HepG2 (cell line): Measurements from ENCODE around the gene TCP11L1. TPM values are rescaled to one million over a fixed set of nuclear protein-coding genes. Genes with fewer than 3 reads are reported as not detected.
A peak's percentile ranks its signal among the peaks of the same experiment; 100 is the strongest.

ENCODE experiments used
- ATAC-seq: fragments of 200-7000 bp; cut with Tn5 transposase; 3 replicates; pipeline ENCODE4 v1.9.1; 2020; ENCODE audit warnings: mild to moderate bottlenecking, moderate library complexity
- BruUV-seq: library from RNA; stranded (reverse); fragments of 400-500 nt; replicated peaks from 2 replicates; lab custom pipeline; 2021; lab: Mats Ljungman, UMichigan
- CTCF ChIA-PET: fragments of 300-600 bp; formaldehyde crosslinking; extraction: SDS; loops from one replicate; lab custom pipeline; 2021; ENCODE audit warnings: low total read pairs, inconsistent platforms, low intra/inter-chr PET ratio; lab: Yijun Ruan, JAX
- POLR2A ChIA-PET: fragments of 350-600 bp; sonication (Branson Sonifier 250); formaldehyde crosslinking; loops from one replicate; lab custom pipeline; 2020; ENCODE audit warnings: antibody characterized with exemption, inconsistent platforms; lab: Yijun Ruan, JAX
- DNase-seq: peaks from one replicate; pipeline ENCODE4 v3.0.0-alpha.2; 2015; ENCODE audit warnings: low spot score
- FAIRE-seq: peaks from 3 replicates; lab custom pipeline; 2011; peaks lifted over from hg19 to GRCh38; lab: Jason Lieb, UNC
- H2AFZ ChIP-seq: one replicate; pipeline ENCODE4 v1.6.1; 2011; ENCODE audit warnings: low read length, inconsistent platforms
- H3K27ac ChIP-seq: fragments of 300-600 bp; 3 replicates; pipeline ENCODE4 v1.8.0; 2011; ENCODE audit warnings: mixed run types, mild to moderate bottlenecking, mixed read lengths, low read length, inconsistent platforms; ENCODE audit not compliant: insufficient read depth; ENCODE audit errors: extremely low read length
- H3K27me3 ChIP-seq, 2 experiments: fragments of 200-600 bp in 1 of 2; 2 replicates in 1 of 2; 3 replicates in 1 of 2; pipeline versions ENCODE4 v1.6.0 to v1.8.0; 2011; ENCODE audit warnings: low read length in 2 of 2, mild to moderate bottlenecking in 2 of 2, moderate library complexity in 2 of 2, inconsistent platforms in 1 of 2; ENCODE audit not compliant: insufficient read depth in 2 of 2, control insufficient read depth in 1 of 2
- H3K36me3 ChIP-seq, 2 experiments: fragments of 200-600 bp in 1 of 2; replicated peaks in 1 of 2; 2 replicates in 1 of 2; 3 replicates in 1 of 2; pipeline versions ENCODE4 v1.5.1 to v1.8.0; 2011; ENCODE audit warnings: low read length in 2 of 2, inconsistent platforms in 1 of 2; ENCODE audit not compliant: insufficient read depth in 2 of 2, control insufficient read depth in 1 of 2
- H3K4me1 ChIP-seq: 2 replicates; pipeline ENCODE4 v1.5.1; 2012; ENCODE audit warnings: low read length, inconsistent platforms; ENCODE audit not compliant: insufficient read depth
- H3K4me2 ChIP-seq: 2 replicates; pipeline ENCODE4 v1.6.0; 2011; ENCODE audit warnings: low read depth, low read length, inconsistent platforms
- H3K4me3 ChIP-seq, 3 experiments: fragments of 200-600 bp in 1 of 3; sonication (generic), shearing (Covaris generic) in 1 of 3; replicated peaks in 1 of 3; 2 replicates each; pipeline ENCODE4 v1.5.1; 2011 to 2016; ENCODE audit warnings: low read length in 3 of 3, inconsistent platforms in 2 of 3, low read depth in 2 of 3, mild to moderate bottlenecking in 2 of 3, control low read depth in 1 of 3, mixed read lengths in 1 of 3; ENCODE audit not compliant: insufficient read depth in 1 of 3
- H3K79me2 ChIP-seq: one replicate; pipeline ENCODE4 v1.6.1; 2011; ENCODE audit warnings: low read length, inconsistent platforms; ENCODE audit not compliant: insufficient read depth
- H3K9ac ChIP-seq: 2 replicates; pipeline ENCODE4 v1.6.0; 2011; ENCODE audit warnings: mild to moderate bottlenecking, low read depth, low read length, inconsistent platforms; ENCODE audit not compliant: insufficient read depth
- H3K9me3 ChIP-seq: 2 replicates; pipeline ENCODE4 v1.5.1; 2012; ENCODE audit warnings: mild to moderate bottlenecking, low read length
- H4K20me1 ChIP-seq: 2 replicates; pipeline ENCODE4 v1.6.0; 2011; ENCODE audit warnings: inconsistent platforms, mild to moderate bottlenecking, low read length, moderate library complexity; ENCODE audit not compliant: insufficient read depth
- HNRNPLL ChIP-seq: fragments of 200-400 bp; formaldehyde crosslinking; IDR thresholded peaks from 2 replicates; pipeline ENCODE4 v1.6.1; 2017; ENCODE audit warnings: mild to moderate bottlenecking, low read depth, low read length; ENCODE audit not compliant: poor library complexity, severe bottlenecking
- LCORL ChIP-seq, 2 experiments: fragments of 450-650 bp in 1 of 2; sonication (generic) in 1 of 2; formaldehyde crosslinking in 1 of 2; IDR thresholded peaks; 2 replicates each; pipeline versions ENCODE4 v1.5.0 to v1.6.1; 2017 to 2020; ENCODE audit warnings: antibody characterized with exemption in 1 of 2, missing genetic modification reagents in 1 of 2
- NKX3-1 ChIP-seq: sonication (generic); formaldehyde crosslinking; IDR thresholded peaks from 2 replicates; pipeline ENCODE4 v1.5.0; 2020; ENCODE audit warnings: missing genetic modification reagents
- RAD51 ChIP-seq: fragments of 450-650 bp; IDR thresholded peaks from 2 replicates; pipeline ENCODE4 v1.6.1; 2016; ENCODE audit warnings: borderline replicate concordance
- RBM22 ChIP-seq: fragments of 200-400 bp; formaldehyde crosslinking; optimal IDR thresholded peaks from 2 replicates; pipeline ENCODE3; 2017; ENCODE audit warnings: mild to moderate bottlenecking, low read length, moderate library complexity
- SNAPC2 ChIP-seq: sonication (generic); formaldehyde crosslinking; IDR thresholded peaks from 2 replicates; pipeline ENCODE4 v1.8.1; 2022; ENCODE audit warnings: mild to moderate bottlenecking, missing genetic modification reagents
- SRY ChIP-seq: sonication (generic); formaldehyde crosslinking; IDR thresholded peaks from 2 replicates; pipeline ENCODE4 v1.8.0; 2022; ENCODE audit warnings: mild to moderate bottlenecking, missing genetic modification reagents
- ZNF225 ChIP-seq: sonication (generic); formaldehyde crosslinking; IDR thresholded peaks from 2 replicates; pipeline ENCODE4 v1.4.0; 2020; ENCODE audit warnings: mild to moderate bottlenecking, missing genetic modification reagents
- ZNF468 ChIP-seq: sonication (generic); formaldehyde crosslinking; IDR thresholded peaks from 2 replicates; pipeline ENCODE4 v1.8.0; 2022; ENCODE audit warnings: mild to moderate bottlenecking, moderate library complexity, missing genetic modification reagents
- ZNF501 ChIP-seq: sonication (generic); formaldehyde crosslinking; IDR thresholded peaks from 2 replicates; pipeline ENCODE4 v1.5.1; 2020; ENCODE audit warnings: mild to moderate bottlenecking, moderate library complexity, missing genetic modification reagents
- ZNF891 ChIP-seq: sonication (generic); formaldehyde crosslinking; IDR thresholded peaks from 2 replicates; pipeline ENCODE4 v1.5.0; 2020; ENCODE audit warnings: mild to moderate bottlenecking, missing genetic modification reagents
- WGBS: methylation state at CpG from one replicate; pipeline ENCODE4 v1.1.6; 2017; ENCODE audit warnings: low lambda C conversion rate; 5-methylcytosine and 5-hydroxymethylcytosine counted together
- in situ Hi-C: cut with HindIII; loops from 2 replicates; pipeline ENCODE4 v1.10.0; 2017; ENCODE audit warnings: low pct_unique_long_range_greater_than_20kb; ENCODE audit not compliant: extremely low pct_ligation_motif_present
- intact Hi-C: fragments of 100-400 bp; cut with micrococcal nuclease; formaldehyde crosslinking; loops from one replicate; pipeline ENCODE4 v1.10.0; 2022; ENCODE audit not compliant: unreplicated experiment
- polyA plus RNA-seq, 8 experiments: library from polyadenylated mRNA; depleted of rRNA in 3 of 8; stranded (reverse) in 7 of 8; unstranded in 1 of 8; fragments of >200 nt; fragmentation: Illumina TruSeq in 4 of 8; extraction: Trizol in 4 of 8; gene quantifications; 2 replicates each; pipeline versions ENCODE4 v1.2.1 to v1.2.3, GENCODE V29; 2011 to 2016; ENCODE audit warnings: low read depth in 4 of 8, missing spikeins in 1 of 8, mixed read lengths in 1 of 8; ENCODE audit not compliant: insufficient read depth in 1 of 8
- total RNA-seq, 5 experiments: library from RNA; depleted of rRNA; stranded (reverse); fragments of >200 nt; fragmentation: Illumina TruSeq; extraction: Trizol; gene quantifications; 2 replicates each; pipeline ENCODE4 v1.2.3, GENCODE V29; 2016; ENCODE audit warnings: low read depth in 1 of 5
- TF ChIP-seq, protein P1 (sequence below): sonication (generic); formaldehyde crosslinking; IDR thresholded peaks from 2 replicates; pipeline ENCODE4 v1.4.0; 2020; ENCODE audit warnings: missing genetic modification reagents
- TF ChIP-seq, protein P2 (sequence below): sonication (generic); formaldehyde crosslinking; IDR thresholded peaks from 2 replicates; pipeline ENCODE4 v1.5.0; 2020; ENCODE audit warnings: missing genetic modification reagents
- TF ChIP-seq, protein P3 (sequence below): sonication (generic); formaldehyde crosslinking; IDR thresholded peaks from 2 replicates; pipeline ENCODE4 v1.9.0; 2022; ENCODE audit warnings: missing genetic modification reagents, mild to moderate bottlenecking, borderline replicate concordance
- TF ChIP-seq, protein P4 (sequence below): sonication (generic); formaldehyde crosslinking; IDR thresholded peaks from 2 replicates; pipeline ENCODE4 v1.5.1; 2020; ENCODE audit warnings: mild to moderate bottlenecking, missing genetic modification reagents, borderline replicate concordance

Gene TCP11L1
- total and polyA plus RNA-seq, 2 of the 13 experiments (the other 11 are each of a cell fraction or from before 2014, with no cell fraction given): 7.9 to 10.1 TPM

DNA sequence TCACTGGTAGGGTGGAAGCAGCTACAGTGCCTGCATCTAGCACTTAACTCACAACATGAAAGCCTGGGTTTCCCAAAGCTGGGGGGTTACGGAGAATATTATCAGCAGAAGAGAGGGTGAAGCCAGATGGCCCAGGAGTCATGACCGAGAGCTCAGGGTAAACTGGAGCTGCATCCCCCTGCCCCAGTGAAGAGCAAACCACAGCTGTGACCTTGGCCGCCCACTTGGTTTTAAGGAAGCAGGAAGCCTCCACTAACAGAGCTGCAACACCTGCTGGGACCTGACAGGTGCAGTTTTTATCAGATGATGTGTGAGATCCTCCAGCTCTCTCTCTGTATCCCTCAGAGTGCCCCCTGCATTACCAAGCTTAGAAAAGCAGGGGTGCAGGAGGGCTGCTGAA lies 20.9 kb downstream of the TCP11L1 start:
- Histone ChIP-seq H3K36me3 (peaks cover 2 to 3% of the 10 kb centered on the region in 2 experiments), H3K4me2 (no peak overlapping the region), H3K9ac (no peak overlapping the region), H3K4me1 (peaks cover 22% of the 10 kb centered on the region), H3K9me3 (no peaks in the 10 kb centered on the region), H3K79me2 (no peaks in the 10 kb centered on the region), H3K4me3 (no peak overlapping the region), H3K27ac (no peak overlapping the region), H4K20me1 (no peaks in the 10 kb centered on the region), H2AFZ (no peak overlapping the region), H3K27me3 (no peaks in the 10 kb centered on the region)
- CTCF ChIA-PET: no interaction called here
- no peak for DNase-seq
- no TSS peak for BruUV-seq
- POLR2A ChIA-PET: interaction anchor here (0.8 to 2.7 kb wide), 5 partner anchors 9 to 44 kb away, joined by 3 to 22 read pairs (median 3); partner anchors contain the start of genes DEPDC7 and TCP11L1
- ATAC-seq: peak; percentile 19; the same call in 1 of the 3 replicates
- WGBS: 81% methylated on average over 2 of the region's 3 CpGs
- in situ Hi-C loops (loop anchor here (5.0 kb wide), 1 partner anchor 98 kb away; no protein-coding TSS in a partner anchor), intact Hi-C loops (loop anchor here (5.0 kb wide), 1 partner anchor 58 kb away; no protein-coding TSS in a partner anchor)
- FAIRE-seq: no peak
- TF ChIP-seq LCORL (IDR thresholded peaks at IDR 0.05) (no peak), LCORL (CRISPR knock-in tag; IDR thresholded peaks at IDR 0.05) (no peak), SNAPC2 (CRISPR knock-in tag) (no peak), RBM22 (no peak), ZNF468 (no peak), ZNF501 (CRISPR knock-in tag) (no peak), ZNF225 (CRISPR knock-in tag) (no peak), SRY (CRISPR knock-in tag) (no peak), ZNF891 (CRISPR knock-in tag) (no peak), NKX3-1 (CRISPR knock-in tag) (no peak), HNRNPLL (no peak), RAD51 (no peak)
- TF ChIP-seq, protein P1, sequence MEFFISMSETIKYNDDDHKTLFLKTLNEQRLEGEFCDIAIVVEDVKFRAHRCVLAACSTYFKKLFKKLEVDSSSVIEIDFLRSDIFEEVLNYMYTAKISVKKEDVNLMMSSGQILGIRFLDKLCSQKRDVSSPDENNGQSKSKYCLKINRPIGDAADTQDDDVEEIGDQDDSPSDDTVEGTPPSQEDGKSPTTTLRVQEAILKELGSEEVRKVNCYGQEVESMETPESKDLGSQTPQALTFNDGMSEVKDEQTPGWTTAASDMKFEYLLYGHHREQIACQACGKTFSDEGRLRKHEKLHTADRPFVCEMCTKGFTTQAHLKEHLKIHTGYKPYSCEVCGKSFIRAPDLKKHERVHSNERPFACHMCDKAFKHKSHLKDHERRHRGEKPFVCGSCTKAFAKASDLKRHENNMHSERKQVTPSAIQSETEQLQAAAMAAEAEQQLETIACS (CRISPR knock-in tag): no peak
- TF ChIP-seq, protein P2, sequence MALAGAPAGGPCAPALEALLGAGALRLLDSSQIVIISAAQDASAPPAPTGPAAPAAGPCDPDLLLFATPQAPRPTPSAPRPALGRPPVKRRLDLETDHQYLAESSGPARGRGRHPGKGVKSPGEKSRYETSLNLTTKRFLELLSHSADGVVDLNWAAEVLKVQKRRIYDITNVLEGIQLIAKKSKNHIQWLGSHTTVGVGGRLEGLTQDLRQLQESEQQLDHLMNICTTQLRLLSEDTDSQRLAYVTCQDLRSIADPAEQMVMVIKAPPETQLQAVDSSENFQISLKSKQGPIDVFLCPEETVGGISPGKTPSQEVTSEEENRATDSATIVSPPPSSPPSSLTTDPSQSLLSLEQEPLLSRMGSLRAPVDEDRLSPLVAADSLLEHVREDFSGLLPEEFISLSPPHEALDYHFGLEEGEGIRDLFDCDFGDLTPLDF (CRISPR knock-in tag): no peak
- TF ChIP-seq, protein P3, sequence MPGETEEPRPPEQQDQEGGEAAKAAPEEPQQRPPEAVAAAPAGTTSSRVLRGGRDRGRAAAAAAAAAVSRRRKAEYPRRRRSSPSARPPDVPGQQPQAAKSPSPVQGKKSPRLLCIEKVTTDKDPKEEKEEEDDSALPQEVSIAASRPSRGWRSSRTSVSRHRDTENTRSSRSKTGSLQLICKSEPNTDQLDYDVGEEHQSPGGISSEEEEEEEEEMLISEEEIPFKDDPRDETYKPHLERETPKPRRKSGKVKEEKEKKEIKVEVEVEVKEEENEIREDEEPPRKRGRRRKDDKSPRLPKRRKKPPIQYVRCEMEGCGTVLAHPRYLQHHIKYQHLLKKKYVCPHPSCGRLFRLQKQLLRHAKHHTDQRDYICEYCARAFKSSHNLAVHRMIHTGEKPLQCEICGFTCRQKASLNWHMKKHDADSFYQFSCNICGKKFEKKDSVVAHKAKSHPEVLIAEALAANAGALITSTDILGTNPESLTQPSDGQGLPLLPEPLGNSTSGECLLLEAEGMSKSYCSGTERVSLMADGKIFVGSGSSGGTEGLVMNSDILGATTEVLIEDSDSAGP (CRISPR knock-in tag): no peak
- TF ChIP-seq, protein P4, sequence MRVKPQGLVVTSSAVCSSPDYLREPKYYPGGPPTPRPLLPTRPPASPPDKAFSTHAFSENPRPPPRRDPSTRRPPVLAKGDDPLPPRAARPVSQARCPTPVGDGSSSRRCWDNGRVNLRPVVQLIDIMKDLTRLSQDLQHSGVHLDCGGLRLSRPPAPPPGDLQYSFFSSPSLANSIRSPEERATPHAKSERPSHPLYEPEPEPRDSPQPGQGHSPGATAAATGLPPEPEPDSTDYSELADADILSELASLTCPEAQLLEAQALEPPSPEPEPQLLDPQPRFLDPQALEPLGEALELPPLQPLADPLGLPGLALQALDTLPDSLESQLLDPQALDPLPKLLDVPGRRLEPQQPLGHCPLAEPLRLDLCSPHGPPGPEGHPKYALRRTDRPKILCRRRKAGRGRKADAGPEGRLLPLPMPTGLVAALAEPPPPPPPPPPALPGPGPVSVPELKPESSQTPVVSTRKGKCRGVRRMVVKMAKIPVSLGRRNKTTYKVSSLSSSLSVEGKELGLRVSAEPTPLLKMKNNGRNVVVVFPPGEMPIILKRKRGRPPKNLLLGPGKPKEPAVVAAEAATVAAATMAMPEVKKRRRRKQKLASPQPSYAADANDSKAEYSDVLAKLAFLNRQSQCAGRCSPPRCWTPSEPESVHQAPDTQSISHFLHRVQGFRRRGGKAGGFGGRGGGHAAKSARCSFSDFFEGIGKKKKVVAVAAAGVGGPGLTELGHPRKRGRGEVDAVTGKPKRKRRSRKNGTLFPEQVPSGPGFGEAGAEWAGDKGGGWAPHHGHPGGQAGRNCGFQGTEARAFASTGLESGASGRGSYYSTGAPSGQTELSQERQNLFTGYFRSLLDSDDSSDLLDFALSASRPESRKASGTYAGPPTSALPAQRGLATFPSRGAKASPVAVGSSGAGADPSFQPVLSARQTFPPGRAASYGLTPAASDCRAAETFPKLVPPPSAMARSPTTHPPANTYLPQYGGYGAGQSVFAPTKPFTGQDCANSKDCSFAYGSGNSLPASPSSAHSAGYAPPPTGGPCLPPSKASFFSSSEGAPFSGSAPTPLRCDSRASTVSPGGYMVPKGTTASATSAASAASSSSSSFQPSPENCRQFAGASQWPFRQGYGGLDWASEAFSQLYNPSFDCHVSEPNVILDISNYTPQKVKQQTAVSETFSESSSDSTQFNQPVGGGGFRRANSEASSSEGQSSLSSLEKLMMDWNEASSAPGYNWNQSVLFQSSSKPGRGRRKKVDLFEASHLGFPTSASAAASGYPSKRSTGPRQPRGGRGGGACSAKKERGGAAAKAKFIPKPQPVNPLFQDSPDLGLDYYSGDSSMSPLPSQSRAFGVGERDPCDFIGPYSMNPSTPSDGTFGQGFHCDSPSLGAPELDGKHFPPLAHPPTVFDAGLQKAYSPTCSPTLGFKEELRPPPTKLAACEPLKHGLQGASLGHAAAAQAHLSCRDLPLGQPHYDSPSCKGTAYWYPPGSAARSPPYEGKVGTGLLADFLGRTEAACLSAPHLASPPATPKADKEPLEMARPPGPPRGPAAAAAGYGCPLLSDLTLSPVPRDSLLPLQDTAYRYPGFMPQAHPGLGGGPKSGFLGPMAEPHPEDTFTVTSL (CRISPR knock-in tag): no peak
